ENCODE results near the gene QSOX2.

Gene QSOX2

GRCh38 chr9:136264441-136265405 lies 19.1 kb upstream of the QSOX2 start:
- no peak for DNase-seq

GRCh38 chr9:136264031-136264430 lies 18.4 kb upstream of the QSOX2 start:
- no peak for DNase-seq

- no peak for DNase-seq
Observed at GRCh38 chr9:136262671-136263178, 17.1 kb upstream of the QSOX2 start.

- DNase-seq: no peak
Observed at GRCh38 chr9:136261686-136262430, 16.2 kb upstream of the QSOX2 start.

- DNase-seq: no peak
Observed at GRCh38 chr9:136260936-136261472, 15.4 kb upstream of the QSOX2 start.

GRCh38 chr9:136260521-136260920 lies 14.9 kb upstream of the QSOX2 start:
- DNase-seq: no peak

GRCh38 chr9:136259836-136260235 lies 14.2 kb upstream of the QSOX2 start:
- no peak for DNase-seq

- DNase-seq: no peak
Observed at GRCh38 chr9:136259517-136259813, 13.9 kb upstream of the QSOX2 start.

- no peak for DNase-seq
Observed at GRCh38 chr9:136258786-136259516, 13.3 kb upstream of the QSOX2 start.

GRCh38 chr9:136258299-136258625 lies 12.7 kb upstream of the QSOX2 start:
- no peak for DNase-seq

GRCh38 chr9:136257381-136258298 lies 12.0 kb upstream of the QSOX2 start:
- no peak for DNase-seq

- DNase-seq: no peak
Observed at GRCh38 chr9:136255896-136256890, 10.6 kb upstream of the QSOX2 start.

- DNase-seq: no peak
Observed at GRCh38 chr9:136255166-136255538, 9.5 kb upstream of the QSOX2 start.

- DNase-seq: no peak
Observed at GRCh38 chr9:136254381-136255165, 9.0 kb upstream of the QSOX2 start.

GRCh38 chr9:136253246-136254130 lies 7.9 kb upstream of the QSOX2 start:
- DNase-seq: no peak

- no peak for DNase-seq
Observed at GRCh38 chr9:136252846-136253245, 7.2 kb upstream of the QSOX2 start.

- DNase-seq: no peak
Observed at GRCh38 chr9:136252281-136252680, 6.7 kb upstream of the QSOX2 start.

- no peak for DNase-seq
Observed at GRCh38 chr9:136251264-136252115, 5.9 kb upstream of the QSOX2 start.
